A549 (cell line): ENCODE results near the gene PPP1R9A. TPM values are rescaled to one million over a fixed set of nuclear protein-coding genes. Genes with fewer than 3 reads are reported as not detected.

ENCODE experiments used
- ATAC-seq, 2 experiments: fragments of 200-7000 bp in 1 of 2; fragments of >200 bp in 1 of 2; cut with Nextera tagmentation in 1 of 2; cut with Tn5 transposase in 1 of 2; 3 replicates each; pipeline versions ENCODE4 v1.8.0 to v1.9.1; 2018 to 2020; ENCODE audit warnings: mild to moderate bottlenecking in 1 of 2, moderate library complexity in 1 of 2
- CTCF ChIA-PET: fragments of 300-600 bp; sonication (Branson Sonifier 250); formaldehyde crosslinking; extraction: SDS; loops from one replicate; lab custom pipeline; 2021; ENCODE audit warnings: antibody characterized with exemption, inconsistent platforms; lab: Yijun Ruan, JAX
- POLR2A ChIA-PET: fragments of 350-600 bp; formaldehyde crosslinking; extraction: SDS; loops from one replicate; lab custom pipeline; 2021; ENCODE audit warnings: antibody characterized with exemption, inconsistent platforms; lab: Yijun Ruan, JAX
- DNase-seq, 2 experiments: peaks; one replicate each; pipeline versions ENCODE4 v3.0.0 to v3.0.0-alpha.2; 2011 to 2016; ENCODE audit warnings: low read depth in 1 of 2, low spot score in 1 of 2
- FAIRE-seq: peaks from 2 replicates; lab custom pipeline; 2011; peaks lifted over from hg19 to GRCh38; lab: Jason Lieb, UNC
- H3K27ac ChIP-seq, 2 experiments: fragments of >200 bp; sonication (Bioruptor Twin); formaldehyde crosslinking; 3 replicates each; pipeline ENCODE4 v1.5.1; 2016 to 2017
- H3K4me1 ChIP-seq: fragments of >200 bp; sonication (Bioruptor Twin); formaldehyde crosslinking; 3 replicates; pipeline ENCODE4 v1.6.1; 2016
- H3K4me2 ChIP-seq: fragments of >200 bp; sonication (Bioruptor Twin); formaldehyde crosslinking; 3 replicates; pipeline ENCODE4 v1.6.1; 2016
- H3K4me3 ChIP-seq: fragments of >200 bp; sonication (Bioruptor Twin); formaldehyde crosslinking; 3 replicates; pipeline ENCODE4 v1.5.1; 2016
- H3K9me3 ChIP-seq: fragments of >200 bp; sonication (Bioruptor Twin); formaldehyde crosslinking; 3 replicates; pipeline ENCODE4 v1.6.1; 2016
- CTCF ChIP-seq: fragments of >200 bp; sonication (Bioruptor Twin); formaldehyde crosslinking; IDR thresholded peaks from 3 replicates; pipeline ENCODE4 v1.5.1; 2016
- HOXB13 ChIP-seq: fragments of 250-450 bp; sonication (Bioruptor Pico); IDR thresholded peaks from 2 replicates; pipeline ENCODE4 v1.5.0; 2020; ENCODE audit warnings: low read depth, mild to moderate bottlenecking, moderate library complexity
- JUN ChIP-seq, 2 experiments: fragments of >200 bp; sonication (Bioruptor Twin); formaldehyde crosslinking; IDR thresholded peaks; 2 replicates in 1 of 2; 3 replicates in 1 of 2; pipeline ENCODE4 v1.6.1; 2016 to 2017
- JUNB ChIP-seq: fragments of >200 bp; sonication (Bioruptor Twin); formaldehyde crosslinking; IDR thresholded peaks from 2 replicates; pipeline ENCODE4 v1.6.1; 2016
- MAFK ChIP-seq: fragments of 450-650 bp; IDR thresholded peaks from 2 replicates; pipeline ENCODE4 v1.6.1; 2014; ENCODE audit not compliant: partially characterized antibody
- MYC ChIP-seq: IDR thresholded peaks from 2 replicates; pipeline ENCODE4 v1.6.1; 2012; ENCODE audit warnings: mild to moderate bottlenecking, inconsistent platforms, low read length, improper control_type of control experiment, borderline replicate concordance
- NFE2L2 ChIP-seq: fragments of 150-350 bp; conservative IDR thresholded peaks from 2 replicates; pipeline ENCODE4 v1.6.1; 2014; ENCODE audit warnings: low read length
- NR3C1 ChIP-seq: fragments of >200 bp; sonication (Bioruptor Twin); formaldehyde crosslinking; IDR thresholded peaks from 3 replicates; pipeline ENCODE4 v1.6.1; 2017
- PBX3 ChIP-seq: IDR thresholded peaks from 2 replicates; pipeline ENCODE4 v1.6.1; 2012
- POLR2AphosphoS2 ChIP-seq: conservative IDR thresholded peaks from 2 replicates; pipeline ENCODE4 v1.6.1; 2012; ENCODE audit warnings: low read length, improper control_type of control experiment, inconsistent platforms
- RAD21 ChIP-seq, 2 experiments: fragments of >200 bp in 1 of 2; sonication (Bioruptor Twin) in 1 of 2; formaldehyde crosslinking in 1 of 2; IDR thresholded peaks in 1 of 2; conservative IDR thresholded peaks in 1 of 2; 2 replicates in 1 of 2; 3 replicates in 1 of 2; pipeline ENCODE4 v1.6.1; 2012 to 2018; ENCODE audit warnings: inconsistent platforms in 1 of 2
- REST ChIP-seq: fragments of 200-600 bp; sonication (generic); IDR thresholded peaks from 2 replicates; pipeline ENCODE4 v1.6.1; 2016; ENCODE audit warnings: antibody characterized with exemption, mild to moderate bottlenecking, moderate library complexity
- SREBF2 ChIP-seq: fragments of 450-650 bp; IDR thresholded peaks from 2 replicates; pipeline ENCODE4 v1.6.1; 2014; ENCODE audit warnings: mild to moderate bottlenecking, moderate library complexity
- TP53 ChIP-seq: fragments of 250-450 bp; sonication (Bioruptor Pico); IDR thresholded peaks from 2 replicates; pipeline ENCODE4 v1.5.0; 2021; ENCODE audit warnings: mild to moderate bottlenecking, moderate library complexity
- ZC3H11A ChIP-seq: fragments of 450-650 bp; IDR thresholded peaks from 2 replicates; pipeline ENCODE4 v1.6.1; 2014; ENCODE audit warnings: antibody characterized with exemption, mild to moderate bottlenecking
- ZFP36 ChIP-seq: fragments of 450-650 bp; IDR thresholded peaks from 2 replicates; pipeline ENCODE4 v1.6.1; 2014; ENCODE audit warnings: borderline replicate concordance; ENCODE audit not compliant: partially characterized antibody
- WGBS: methylation state at CpG from one replicate; pipeline ENCODE4 v1.1.6; 2017; ENCODE audit errors: missing lambda C conversion rate; 5-methylcytosine and 5-hydroxymethylcytosine counted together
- polyA plus RNA-seq, 4 experiments: library from polyadenylated mRNA; depleted of rRNA in 3 of 4; stranded (reverse); fragments of >200 nt; fragmentation: RNase III in 1 of 4; extraction: RNeasy Plus Mini Kit Qiagen cat#74134 plus additional on column Dnase treatment in 1 of 4; gene quantifications; 2 replicates in 3 of 4; 3 replicates in 1 of 4; pipeline ENCODE4 v1.2.3, GENCODE V29; 2011 to 2017
- TF ChIP-seq, protein P1 (sequence below): fragments of 250-450 bp; sonication (Bioruptor Pico); IDR thresholded peaks from 2 replicates; pipeline ENCODE4 v1.5.0; 2020; ENCODE audit warnings: low read depth, mild to moderate bottlenecking, moderate library complexity
- TF ChIP-seq, protein P2 (sequence below): fragments of >200 bp; sonication (Bioruptor Twin); formaldehyde crosslinking; IDR thresholded peaks from 3 replicates; pipeline ENCODE4 v1.6.1; 2016

The PPP1R9A gene
- polyA plus RNA-seq, 2 of the 4 experiments (the other 2 are of a cell fraction) = 5.0 to 18.7 TPM

- peak overlapping the region; percentile 4 to 50; a peak in 2 of 6 replicates for H3K27ac ChIP-seq
- no peaks in the 10 kb centered on the region for H3K9me3 ChIP-seq
- ATAC-seq (no peak), DNase-seq (no peak), FAIRE-seq (no peak)
- TF ChIP-seq PBX3 (no peak), JUN (IDR thresholded peaks at IDR 0.05) (no peak), SREBF2 (no peak), TP53 (no peak), REST (no peak), POLR2AphosphoS2 (no peak), ZFP36 (no peak), CTCF (no peak), MAFK (no peak), HOXB13 (no peak), RAD21 (conservative IDR thresholded peaks at IDR 0.05 in 1 of 2, IDR thresholded peaks at IDR 0.05 in 1 of 2) (no peak), ZC3H11A (no peak), NFE2L2 (no peak), NR3C1 (no peak), MYC (no peak), JUNB (no peak)
- TF ChIP-seq, protein P1, sequence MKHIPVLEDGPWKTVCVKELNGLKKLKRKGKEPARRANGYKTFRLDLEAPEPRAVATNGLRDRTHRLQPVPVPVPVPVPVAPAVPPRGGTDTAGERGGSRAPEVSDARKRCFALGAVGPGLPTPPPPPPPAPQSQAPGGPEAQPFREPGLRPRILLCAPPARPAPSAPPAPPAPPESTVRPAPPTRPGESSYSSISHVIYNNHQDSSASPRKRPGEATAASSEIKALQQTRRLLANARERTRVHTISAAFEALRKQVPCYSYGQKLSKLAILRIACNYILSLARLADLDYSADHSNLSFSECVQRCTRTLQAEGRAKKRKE (CRISPR knock-in tag) = no peak
- CTCF ChIA-PET = no interaction called here
- no peak overlapping the region for H3K4me3 ChIP-seq
- peak overlapping the region; percentile 21; the same call in 2 of the 3 replicates for H3K4me2 ChIP-seq
- POLR2A ChIA-PET = no interaction called here
- peaks cover 52% of the 10 kb centered on the region for H3K4me1 ChIP-seq
- WGBS = 42% methylated on average over 3 of the region's 3 CpGs
Measured at GRCh38 chr7:95298091-95298490, 390.7 kb downstream of the PPP1R9A start.

DNA sequence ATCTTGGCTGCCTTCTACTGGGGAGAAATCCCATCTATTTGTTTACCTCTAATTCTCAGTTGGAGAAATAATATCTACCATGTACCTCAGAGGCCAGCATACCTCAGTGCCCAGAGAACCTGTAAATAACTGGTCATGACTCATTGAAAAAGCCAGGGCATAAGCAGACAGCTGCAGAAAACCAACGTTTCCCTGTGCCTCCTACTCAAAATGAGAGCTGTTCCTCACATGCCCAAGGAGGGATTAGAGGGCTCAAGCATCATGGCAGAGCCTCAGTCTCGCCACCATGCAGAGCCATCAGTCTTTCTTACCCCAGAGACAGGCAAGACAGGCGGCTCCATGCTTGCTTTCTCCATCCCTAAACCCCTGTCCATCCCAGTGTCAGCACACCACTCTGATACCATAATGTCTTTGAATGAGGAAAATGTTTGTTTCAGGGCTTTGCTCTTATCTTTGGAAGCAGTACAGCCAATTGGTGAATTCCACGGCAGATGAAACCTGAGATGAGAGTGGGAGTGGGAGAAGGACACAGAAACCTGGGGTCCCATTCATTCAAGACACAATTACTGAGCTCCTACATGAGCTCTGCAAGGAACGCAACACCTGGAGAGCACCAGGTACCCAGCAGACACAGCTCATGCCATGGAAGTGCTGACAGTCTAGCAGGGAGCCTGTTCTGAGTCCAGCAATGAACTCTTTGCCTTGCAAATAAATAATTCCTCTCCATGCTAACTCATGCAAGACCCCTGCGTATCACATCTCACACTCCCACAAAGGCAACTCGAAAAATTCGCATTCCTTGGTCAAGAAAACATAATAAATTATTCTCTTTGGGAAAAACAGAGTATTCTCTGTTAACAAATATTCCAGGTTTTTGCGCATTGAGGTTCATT is 395.9 kb downstream of the PPP1R9A start:
- ATAC-seq (peak; percentile 58 to 73; a peak in 4 of 6 replicates), DNase-seq (no peak)
- 0 out of 2 replicates have a peak, but pooled peaks have one; percentile 13 for TF ChIP-seq JUNB
- TF ChIP-seq, protein P2, sequence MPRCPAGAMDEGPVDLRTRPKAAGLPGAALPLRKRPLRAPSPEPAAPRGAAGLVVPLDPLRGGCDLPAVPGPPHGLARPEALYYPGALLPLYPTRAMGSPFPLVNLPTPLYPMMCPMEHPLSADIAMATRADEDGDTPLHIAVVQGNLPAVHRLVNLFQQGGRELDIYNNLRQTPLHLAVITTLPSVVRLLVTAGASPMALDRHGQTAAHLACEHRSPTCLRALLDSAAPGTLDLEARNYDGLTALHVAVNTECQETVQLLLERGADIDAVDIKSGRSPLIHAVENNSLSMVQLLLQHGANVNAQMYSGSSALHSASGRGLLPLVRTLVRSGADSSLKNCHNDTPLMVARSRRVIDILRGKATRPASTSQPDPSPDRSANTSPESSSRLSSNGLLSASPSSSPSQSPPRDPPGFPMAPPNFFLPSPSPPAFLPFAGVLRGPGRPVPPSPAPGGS = no peak
- TF ChIP-seq, all 56 proteins: peak for 1
- CTCF ChIA-PET = interaction anchor here (1.4 kb wide), 1 partner anchor 93 kb away, joined by 4 read pairs; the partner anchor contains the start of gene PON3
- WGBS = 83% methylated on average over 9 of the region's 9 CpGs
- no peaks in the 10 kb centered on the region for H3K9me3 ChIP-seq
- POLR2A ChIA-PET = no interaction called here
- no peak overlapping the region for H3K4me3 ChIP-seq
- peak overlapping the region; percentile 21; the same call in 2 of the 3 replicates for H3K4me2 ChIP-seq
- FAIRE-seq = no peak
- H3K4me1 ChIP-seq = peaks cover 22% of the 10 kb centered on the region
- H3K27ac ChIP-seq = peak overlapping the region; percentile 37 to 59; a peak in 5 of 6 replicates
